ENCODE measurements around the gene AP4B1.

Gene AP4B1

GRCh38 chr1:113899111-113899510, 5.5 kb downstream of the AP4B1 start:
- no peak for DNase-seq (ENCODE audit: low read depth)
- in situ Hi-C loops (cut with HindIII; ENCODE audit: low sequenced_read_pairs): no loop called here
- H3K4me3 ChIP-seq (ENCODE audit: low read depth, low read length): no peak overlapping the region
- no peak for TF ChIP-seq CTCF (IDR thresholded peaks at IDR 0.05; ENCODE audit: low read depth, low read length, missing control alignments)

- no peak for DNase-seq (ENCODE audit: low read depth)
- in situ Hi-C loops (cut with HindIII; ENCODE audit: low sequenced_read_pairs): no loop called here
- H3K4me3 ChIP-seq (ENCODE audit: low read depth, low read length): no peak overlapping the region
- no peak for TF ChIP-seq CTCF (IDR thresholded peaks at IDR 0.05; ENCODE audit: low read depth, low read length, missing control alignments)
Measured at GRCh38 chr1:113898241-113898814, 6.3 kb downstream of the AP4B1 start.

- in situ Hi-C loops (cut with HindIII; ENCODE audit: low sequenced_read_pairs): no loop called here
- H3K4me3 ChIP-seq (ENCODE audit: low read depth, low read length): no peak overlapping the region
- no peak for DNase-seq (ENCODE audit: low read depth)
- TF ChIP-seq CTCF (IDR thresholded peaks at IDR 0.05; ENCODE audit: low read depth, low read length, missing control alignments): no peak
Measured at GRCh38 chr1:113895961-113896360, 8.6 kb downstream of the AP4B1 start.

- in situ Hi-C loops (cut with HindIII; ENCODE audit: low sequenced_read_pairs): no loop called here
- no peak overlapping the region for H3K4me3 ChIP-seq (ENCODE audit: low read depth, low read length)
- DNase-seq (ENCODE audit: low read depth): no peak
- no peak for TF ChIP-seq CTCF (IDR thresholded peaks at IDR 0.05; ENCODE audit: low read depth, low read length, missing control alignments)
Measured at GRCh38 chr1:113895098-113895497, 9.5 kb downstream of the AP4B1 start.

GRCh38 chr1:113893267-113893666, 11.3 kb downstream of the AP4B1 start:
- no peak for DNase-seq (ENCODE audit: low read depth)
- in situ Hi-C loops (cut with HindIII; ENCODE audit: low sequenced_read_pairs): no loop called here
- H3K4me3 ChIP-seq (ENCODE audit: low read depth, low read length): no peak overlapping the region
- no peak for TF ChIP-seq CTCF (IDR thresholded peaks at IDR 0.05; ENCODE audit: low read depth, low read length, missing control alignments)

- in situ Hi-C loops (cut with HindIII; ENCODE audit: low sequenced_read_pairs): no loop called here
- H3K4me3 ChIP-seq (ENCODE audit: low read depth, low read length): no peak overlapping the region
- no peak for TF ChIP-seq CTCF (IDR thresholded peaks at IDR 0.05; ENCODE audit: low read depth, low read length, missing control alignments)
- no peak for DNase-seq (ENCODE audit: low read depth)
Measured at GRCh38 chr1:113891631-113892220, 12.9 kb downstream of the AP4B1 start.
